Activated CD4-positive, alpha-beta T cell treated with anti-CD3 and anti-CD28 coated beads, Interleukin-2, amount 50 U/mL, for 1 hour (primary cell): ENCODE data around the gene B3GALT5.
"Not testable (repeated sequence)": the region's sequence is repeated elsewhere in the genome, so short reads cannot be mapped to it uniquely, and the experiment has no call there.

ENCODE experiments used
- DNase-seq: peaks from one replicate; pipeline ENCODE4 v3.0.0-alpha.2; 2020

B3GALT5 gene

GRCh38 chr21:39669485-39669884, 56.7 kb downstream of the B3GALT5 start:
- no peak for DNase-seq

- no peak for DNase-seq
Observed at GRCh38 chr21:39669976-39670661, 57.4 kb downstream of the B3GALT5 start.

- DNase-seq: no peak
Observed at GRCh38 chr21:39670701-39671100, 58.0 kb downstream of the B3GALT5 start.

GRCh38 chr21:39671986-39672385, 59.2 kb downstream of the B3GALT5 start:
- no peak for DNase-seq

- DNase-seq: no peak
Observed at GRCh38 chr21:39673163-39673562, 60.4 kb downstream of the B3GALT5 start.

- DNase-seq: no peak
Observed at GRCh38 chr21:39673736-39674135, 61.0 kb downstream of the B3GALT5 start.

- DNase-seq: no peak
Observed at GRCh38 chr21:39674801-39675200, 62.1 kb downstream of the B3GALT5 start.

GRCh38 chr21:39675590-39675989, 62.9 kb downstream of the B3GALT5 start:
- DNase-seq: no peak

- no peak for DNase-seq
Observed at GRCh38 chr21:39675993-39676661, 63.4 kb downstream of the B3GALT5 start.

- no peak for DNase-seq
Observed at GRCh38 chr21:39680216-39680615, 67.5 kb downstream of the B3GALT5 start.

- DNase-seq: no peak
Observed at GRCh38 chr21:39681257-39681656, 68.5 kb downstream of the B3GALT5 start.

- DNase-seq: no peak
Observed at GRCh38 chr21:39681845-39682244, 69.1 kb downstream of the B3GALT5 start.

- no peak for DNase-seq
Observed at GRCh38 chr21:39685236-39685635, 72.5 kb downstream of the B3GALT5 start.

GRCh38 chr21:39685991-39686390, 73.3 kb downstream of the B3GALT5 start:
- DNase-seq: no peak

GRCh38 chr21:39686646-39687468, 74.1 kb downstream of the B3GALT5 start:
- DNase-seq: no peak

GRCh38 chr21:39688010-39688409, 75.3 kb downstream of the B3GALT5 start:
- no peak for DNase-seq

GRCh38 chr21:39689860-39690259, 77.1 kb downstream of the B3GALT5 start:
- DNase-seq: not testable (repeated sequence)

GRCh38 chr21:39690454-39690853, 77.7 kb downstream of the B3GALT5 start:
- no peak for DNase-seq

- DNase-seq: no peak
Observed at GRCh38 chr21:39694750-39695149, 82.0 kb downstream of the B3GALT5 start.

- no peak for DNase-seq
Observed at GRCh38 chr21:39696196-39696595, 83.5 kb downstream of the B3GALT5 start.

- DNase-seq: no peak
Observed at GRCh38 chr21:39696618-39697017, 83.9 kb downstream of the B3GALT5 start.

GRCh38 chr21:39700318-39700717, 87.6 kb downstream of the B3GALT5 start:
- DNase-seq: no peak

- no peak for DNase-seq
Observed at GRCh38 chr21:39703578-39703977, 90.8 kb downstream of the B3GALT5 start.

GRCh38 chr21:39705849-39706248, 93.1 kb downstream of the B3GALT5 start:
- no peak for DNase-seq
